RKO (cell line): ENCODE measurements around the gene DDIT4.
"Not testable (repeated sequence)": the region's sequence is repeated elsewhere in the genome, so short reads cannot be mapped to it uniquely, and the experiment has no call there.

ENCODE experiments used
- DNase-seq: peaks from one replicate; pipeline ENCODE4 v3.0.0-alpha.2; 2016; ENCODE audit warnings: low spot score

Gene DDIT4

GRCh38 chr10:72249176-72249862, 24.4 kb upstream of the DDIT4 start:
- not testable (repeated sequence) for DNase-seq

DNA sequence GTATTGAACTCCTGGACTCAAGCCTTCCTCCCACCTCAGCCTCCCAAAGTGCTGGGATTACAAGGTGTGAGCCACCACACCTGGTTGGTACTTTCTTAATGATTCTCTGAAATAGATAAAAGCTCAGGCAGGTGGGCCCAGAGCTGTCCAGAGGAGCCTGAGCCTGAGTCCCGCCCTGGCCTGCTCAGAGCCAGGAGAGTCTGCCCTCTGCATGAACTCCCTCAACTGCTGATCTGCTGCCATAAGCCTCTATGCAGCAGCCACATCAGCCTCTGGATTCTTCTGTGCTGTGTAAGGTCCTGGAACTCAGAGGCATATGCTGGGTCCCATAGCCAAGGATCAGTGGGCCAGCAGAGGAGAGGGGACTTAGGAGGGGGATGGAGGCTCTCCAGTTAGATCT, 23.1 kb upstream of the DDIT4 start:
- DNase-seq, result no peak

DNA sequence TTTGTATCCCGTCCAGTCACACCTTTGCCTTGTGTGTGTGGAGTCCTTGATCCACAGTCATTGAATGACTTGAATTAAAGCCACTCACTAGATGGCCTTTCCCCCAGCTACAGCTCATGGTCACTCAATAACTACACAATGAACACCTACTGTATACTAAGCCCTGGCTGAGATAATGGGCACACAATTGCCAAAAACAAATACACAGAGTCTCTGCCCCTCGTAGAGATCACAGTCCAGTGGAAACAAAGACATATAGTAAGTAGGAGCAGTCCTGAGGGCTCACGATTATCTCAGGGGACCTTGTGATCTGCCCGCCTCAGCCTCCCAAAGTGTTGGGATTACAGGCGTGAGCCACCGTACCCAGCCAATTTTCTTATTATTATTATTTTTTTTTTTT, 22.1 kb upstream of the DDIT4 start:
- no peak for DNase-seq

DNA sequence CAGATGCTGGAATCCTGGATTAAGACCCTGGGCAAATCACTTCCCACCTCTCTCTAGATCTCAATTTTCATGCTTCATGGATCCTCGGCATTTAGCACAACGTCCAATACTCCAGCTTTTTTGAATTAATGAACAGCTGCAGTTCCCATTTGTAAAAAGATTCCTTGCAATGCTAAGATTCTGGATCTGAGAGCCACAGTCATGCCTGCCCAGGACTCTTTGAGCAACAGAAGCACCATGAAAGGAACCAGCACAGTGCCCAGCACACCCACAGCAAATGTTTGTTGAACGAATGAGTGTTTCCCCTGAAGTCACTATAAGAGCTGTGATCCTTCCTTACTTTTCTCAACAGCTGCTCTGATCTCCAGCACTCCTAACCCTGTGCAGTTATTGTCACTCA, 20.8 kb upstream of the DDIT4 start:
- DNase-seq, result no peak

GRCh38 chr10:72253578-72253977, 20.1 kb upstream of the DDIT4 start:
- DNase-seq, result no peak

DNA sequence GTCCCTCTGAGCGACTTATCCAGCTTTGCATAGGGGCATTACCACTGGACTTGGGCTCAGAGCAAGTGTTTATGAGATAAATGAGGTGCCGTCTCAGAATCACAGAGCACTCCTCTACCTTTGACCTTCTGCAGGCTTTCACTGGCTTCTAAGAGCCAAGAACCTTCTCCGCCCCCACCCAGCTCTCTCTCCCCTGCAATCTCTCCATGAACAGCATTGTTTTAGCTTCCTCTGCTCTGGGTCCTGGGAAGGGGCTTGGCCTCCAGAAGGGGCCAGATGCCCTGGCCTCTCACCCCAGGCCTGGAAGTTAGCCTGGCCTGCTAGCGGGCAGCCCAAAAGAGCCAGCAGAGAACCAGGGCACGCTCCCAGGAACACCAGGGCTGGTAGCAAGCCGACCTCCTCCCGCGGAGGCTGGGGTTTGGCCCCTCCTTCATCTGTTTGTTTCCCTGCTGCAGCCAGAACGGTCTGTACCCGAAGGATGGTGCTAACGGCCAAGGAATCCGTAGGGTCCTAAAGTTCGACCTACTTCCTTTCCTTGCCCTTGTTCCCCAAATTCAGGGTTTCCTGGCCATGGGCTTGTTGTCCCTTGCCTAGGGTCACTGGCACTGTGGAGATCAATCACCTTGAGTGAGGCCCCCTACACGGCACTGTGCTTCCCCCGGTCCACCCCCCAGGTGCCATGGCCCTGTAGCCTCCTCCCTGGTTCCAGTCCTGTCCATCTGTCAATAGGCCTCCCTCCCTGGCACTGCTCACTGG, 18.7 kb upstream of the DDIT4 start:
- DNase-seq, result no peak

GRCh38 chr10:72255977-72256729, 17.6 kb upstream of the DDIT4 start:
- no peak for DNase-seq

- DNase-seq, result no peak
Measured at GRCh38 chr10:72257051-72257892, 16.5 kb upstream of the DDIT4 start.

- DNase-seq, result peak; percentile 45
Measured at GRCh38 chr10:72258617-72259016, 15.1 kb upstream of the DDIT4 start.

GRCh38 chr10:72259491-72260238, 14.1 kb upstream of the DDIT4 start:
- no peak for DNase-seq

GRCh38 chr10:72260239-72260975, 13.3 kb upstream of the DDIT4 start:
- DNase-seq, result peak; percentile 75

- peak; percentile 46 for DNase-seq
Measured at GRCh38 chr10:72260976-72261783, 12.5 kb upstream of the DDIT4 start.

DNA sequence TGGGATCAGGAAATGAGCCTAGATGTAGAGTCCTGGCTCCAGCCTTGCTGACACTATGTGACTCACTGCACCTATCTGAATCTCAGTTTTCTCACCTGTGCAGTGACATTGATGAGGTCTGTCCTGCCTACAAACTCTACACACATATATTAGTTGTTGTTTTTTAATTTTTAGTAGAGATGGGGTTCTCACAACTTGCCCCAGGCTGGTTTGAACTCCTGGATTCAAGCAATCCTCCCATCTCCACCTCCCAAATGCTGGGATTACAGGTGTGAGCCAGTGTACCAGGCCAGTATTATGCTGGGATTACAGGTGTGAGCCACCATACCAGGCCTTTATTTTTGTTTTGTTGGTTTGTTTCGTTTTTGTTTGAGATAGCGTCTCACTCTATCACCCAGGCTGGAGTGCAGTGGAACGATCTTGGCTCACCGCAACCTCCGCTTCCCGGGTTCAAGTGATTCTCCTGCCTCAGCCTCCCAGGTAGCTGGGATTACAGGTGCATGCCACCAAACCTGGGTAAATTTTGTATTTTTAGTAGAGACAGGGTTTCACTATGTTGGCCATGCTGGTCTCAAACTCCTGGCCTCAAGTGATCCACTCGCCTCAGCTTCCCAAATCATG, 11.8 kb upstream of the DDIT4 start:
- DNase-seq, result no peak

DNA sequence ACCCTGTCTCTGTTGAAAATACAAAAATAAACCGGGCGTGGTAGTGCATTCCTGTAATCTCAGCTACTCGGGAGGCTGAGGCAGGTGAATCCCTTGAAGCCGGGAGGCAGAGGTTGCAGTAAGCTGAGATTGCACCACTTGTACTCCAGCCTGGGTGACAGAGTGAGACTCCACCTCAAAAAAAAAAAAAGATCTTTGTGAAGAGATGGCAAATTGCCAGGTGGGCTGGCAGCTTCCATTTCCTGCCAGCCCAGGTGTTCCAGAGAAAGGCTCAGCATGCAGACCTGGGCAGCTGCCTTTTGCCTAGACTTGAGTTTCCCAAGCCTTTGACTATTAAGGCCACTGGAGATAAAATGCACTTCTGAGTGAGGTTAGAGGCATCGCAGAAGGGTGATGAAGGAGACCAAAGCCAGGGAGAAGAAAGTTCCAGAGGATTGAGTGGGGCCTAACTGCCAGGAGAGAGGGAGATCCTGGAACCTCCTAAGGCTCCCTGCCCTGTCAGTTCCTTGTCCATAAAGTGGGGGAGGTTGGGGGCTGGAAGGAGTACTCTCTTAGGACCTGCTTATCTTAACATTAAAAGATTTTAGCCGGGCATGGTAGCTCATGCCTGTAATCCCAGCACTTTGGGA, 10.0 kb upstream of the DDIT4 start:
- no peak for DNase-seq

- no peak for DNase-seq
Measured at GRCh38 chr10:72264536-72264935, 9.2 kb upstream of the DDIT4 start.

DNA sequence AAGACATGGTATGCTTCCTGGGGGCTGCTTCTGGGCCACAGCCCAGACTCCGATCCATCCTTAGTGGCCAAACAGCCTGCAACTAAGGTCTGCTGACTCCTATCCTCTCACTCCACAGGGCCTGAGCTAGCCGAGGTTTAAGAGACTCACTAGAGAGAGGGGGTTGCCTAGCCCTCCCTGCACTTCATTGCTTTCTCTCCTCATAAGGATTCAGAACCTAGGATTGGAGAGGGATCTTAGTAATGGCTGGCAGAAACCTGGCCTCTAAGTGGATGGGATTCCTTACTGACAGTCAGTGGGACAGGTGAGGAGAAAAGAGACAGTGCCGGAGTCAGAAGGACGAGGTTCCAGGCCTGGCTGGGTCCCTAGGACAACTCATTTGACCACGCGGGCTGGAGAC, 8.2 kb upstream of the DDIT4 start:
- no peak for DNase-seq

GRCh38 chr10:72265990-72266865, 7.5 kb upstream of the DDIT4 start:
- no peak for DNase-seq

GRCh38 chr10:72267381-72267780, 6.3 kb upstream of the DDIT4 start:
- no peak for DNase-seq
